HEK293 (cell line): ENCODE measurements around the gene SWT1.

Experiments used
- TCF7L2 ChIP-seq: IDR thresholded peaks from 2 replicates; pipeline ENCODE4 v1.6.1; 2011; ENCODE audit warnings: low read depth, mild to moderate bottlenecking, inconsistent platforms, low read length, moderate library complexity, borderline replicate concordance
- ZNF184 ChIP-seq: fragments of 450-650 bp; IDR thresholded peaks from 2 replicates; pipeline ENCODE4 v1.5.1; 2018; ENCODE audit warnings: missing biosample characterization, mild to moderate bottlenecking, missing genetic modification characterization
- ZNF302 ChIP-seq: fragments of 450-650 bp; formaldehyde crosslinking; IDR thresholded peaks from 2 replicates; pipeline ENCODE4 v1.5.1; 2016; ENCODE audit warnings: missing biosample characterization, missing genetic modification characterization, low read depth
- ZNF792 ChIP-seq: fragments of 450-650 bp; formaldehyde crosslinking; IDR thresholded peaks from 2 replicates; pipeline ENCODE4 v1.5.1; 2016; ENCODE audit warnings: missing biosample characterization, missing genetic modification characterization
- TF ChIP-seq, protein P1 (sequence below): sonication (generic); formaldehyde crosslinking; IDR thresholded peaks from 2 replicates; pipeline ENCODE4 v1.8.1; 2022; ENCODE audit warnings: mild to moderate bottlenecking, moderate library complexity, missing genetic modification reagents
- TF ChIP-seq, protein P2 (sequence below): fragments of 450-650 bp; formaldehyde crosslinking; IDR thresholded peaks from 2 replicates; pipeline ENCODE4 v1.5.1; 2016; ENCODE audit warnings: missing biosample characterization, missing genetic modification characterization
- TF ChIP-seq, protein P3 (sequence below): fragments of 450-650 bp; formaldehyde crosslinking; IDR thresholded peaks from 2 replicates; pipeline ENCODE4 v1.5.1; 2016; ENCODE audit warnings: missing biosample characterization, missing genetic modification characterization
- TF ChIP-seq, protein P4 (sequence below): fragments of 450-650 bp; formaldehyde crosslinking; optimal IDR thresholded peaks from 2 replicates; pipeline ENCODE3; 2016; ENCODE audit warnings: missing biosample characterization, mild to moderate bottlenecking, missing genetic modification characterization

DNA sequence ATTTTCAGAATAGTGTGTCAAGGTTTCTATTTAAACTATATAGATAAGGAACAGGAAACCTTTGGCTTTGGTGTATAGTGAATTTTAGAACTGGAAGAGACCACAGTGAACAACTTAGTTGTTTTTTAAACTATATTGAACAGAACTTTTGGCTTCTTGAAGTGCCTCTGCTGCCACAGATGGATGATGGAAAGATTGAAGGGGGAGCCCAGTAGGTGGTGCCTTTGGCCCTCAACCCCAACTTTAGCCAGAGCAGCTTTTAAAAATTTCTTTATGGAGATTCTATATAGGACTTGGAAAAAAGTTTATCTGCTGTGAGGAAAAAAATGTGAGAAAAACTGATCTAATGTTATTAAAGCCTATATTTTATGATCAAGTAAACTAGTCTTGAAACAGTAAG, 50.2 kb downstream of the SWT1 start:
- TF ChIP-seq, protein P1, sequence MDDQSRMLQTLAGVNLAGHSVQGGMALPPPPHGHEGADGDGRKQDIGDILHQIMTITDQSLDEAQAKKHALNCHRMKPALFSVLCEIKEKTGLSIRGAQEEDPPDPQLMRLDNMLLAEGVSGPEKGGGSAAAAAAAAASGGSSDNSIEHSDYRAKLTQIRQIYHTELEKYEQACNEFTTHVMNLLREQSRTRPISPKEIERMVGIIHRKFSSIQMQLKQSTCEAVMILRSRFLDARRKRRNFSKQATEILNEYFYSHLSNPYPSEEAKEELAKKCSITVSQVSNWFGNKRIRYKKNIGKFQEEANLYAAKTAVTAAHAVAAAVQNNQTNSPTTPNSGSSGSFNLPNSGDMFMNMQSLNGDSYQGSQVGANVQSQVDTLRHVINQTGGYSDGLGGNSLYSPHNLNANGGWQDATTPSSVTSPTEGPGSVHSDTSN (CRISPR knock-in tag): no peak
- TF ChIP-seq, protein P2, sequence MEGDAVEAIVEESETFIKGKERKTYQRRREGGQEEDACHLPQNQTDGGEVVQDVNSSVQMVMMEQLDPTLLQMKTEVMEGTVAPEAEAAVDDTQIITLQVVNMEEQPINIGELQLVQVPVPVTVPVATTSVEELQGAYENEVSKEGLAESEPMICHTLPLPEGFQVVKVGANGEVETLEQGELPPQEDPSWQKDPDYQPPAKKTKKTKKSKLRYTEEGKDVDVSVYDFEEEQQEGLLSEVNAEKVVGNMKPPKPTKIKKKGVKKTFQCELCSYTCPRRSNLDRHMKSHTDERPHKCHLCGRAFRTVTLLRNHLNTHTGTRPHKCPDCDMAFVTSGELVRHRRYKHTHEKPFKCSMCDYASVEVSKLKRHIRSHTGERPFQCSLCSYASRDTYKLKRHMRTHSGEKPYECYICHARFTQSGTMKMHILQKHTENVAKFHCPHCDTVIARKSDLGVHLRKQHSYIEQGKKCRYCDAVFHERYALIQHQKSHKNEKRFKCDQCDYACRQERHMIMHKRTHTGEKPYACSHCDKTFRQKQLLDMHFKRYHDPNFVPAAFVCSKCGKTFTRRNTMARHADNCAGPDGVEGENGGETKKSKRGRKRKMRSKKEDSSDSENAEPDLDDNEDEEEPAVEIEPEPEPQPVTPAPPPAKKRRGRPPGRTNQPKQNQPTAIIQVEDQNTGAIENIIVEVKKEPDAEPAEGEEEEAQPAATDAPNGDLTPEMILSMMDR (tag by site-specific recombination): no peak
- TF ChIP-seq ZNF184 (tag by site-specific recombination): no peak
- no peak for TF ChIP-seq ZNF792
- TF ChIP-seq, protein P3, sequence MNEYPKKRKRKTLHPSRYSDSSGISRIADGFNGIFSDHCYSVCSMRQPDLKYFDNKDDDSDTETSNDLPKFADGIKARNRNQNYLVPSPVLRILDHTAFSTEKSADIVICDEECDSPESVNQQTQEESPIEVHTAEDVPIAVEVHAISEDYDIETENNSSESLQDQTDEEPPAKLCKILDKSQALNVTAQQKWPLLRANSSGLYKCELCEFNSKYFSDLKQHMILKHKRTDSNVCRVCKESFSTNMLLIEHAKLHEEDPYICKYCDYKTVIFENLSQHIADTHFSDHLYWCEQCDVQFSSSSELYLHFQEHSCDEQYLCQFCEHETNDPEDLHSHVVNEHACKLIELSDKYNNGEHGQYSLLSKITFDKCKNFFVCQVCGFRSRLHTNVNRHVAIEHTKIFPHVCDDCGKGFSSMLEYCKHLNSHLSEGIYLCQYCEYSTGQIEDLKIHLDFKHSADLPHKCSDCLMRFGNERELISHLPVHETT: no peak
- TF ChIP-seq, protein P4, sequence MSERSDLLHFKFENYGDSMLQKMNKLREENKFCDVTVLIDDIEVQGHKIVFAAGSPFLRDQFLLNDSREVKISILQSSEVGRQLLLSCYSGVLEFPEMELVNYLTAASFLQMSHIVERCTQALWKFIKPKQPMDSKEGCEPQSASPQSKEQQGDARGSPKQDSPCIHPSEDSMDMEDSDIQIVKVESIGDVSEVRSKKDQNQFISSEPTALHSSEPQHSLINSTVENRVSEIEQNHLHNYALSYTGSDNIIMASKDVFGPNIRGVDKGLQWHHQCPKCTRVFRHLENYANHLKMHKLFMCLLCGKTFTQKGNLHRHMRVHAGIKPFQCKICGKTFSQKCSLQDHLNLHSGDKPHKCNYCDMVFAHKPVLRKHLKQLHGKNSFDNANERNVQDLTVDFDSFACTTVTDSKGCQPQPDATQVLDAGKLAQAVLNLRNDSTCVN (tag by site-specific recombination): no peak
- no peak for TF ChIP-seq ZNF302 (tag by site-specific recombination)
- no peak for TF ChIP-seq TCF7L2
